Measurements from ENCODE around the gene TPI1.

- TF ChIP-seq POLR2A (IDR thresholded peaks at IDR 0.05; ENCODE audit: low read depth, low read length) (no peak), TAF1 (IDR thresholded peaks at IDR 0.05; ENCODE audit: borderline replicate concordance, low read depth, low read length) (no peak), POLR2AphosphoS5 (IDR thresholded peaks at IDR 0.05; ENCODE audit: low read depth, low read length) (no peak)
Measured at GRCh38 chr12:6824085-6824775, 43.1 kb upstream of the TPI1 start.
